ENCODE results near the gene ANK2. TPM values are rescaled to one million over a fixed set of nuclear protein-coding genes. Genes with fewer than 3 reads are reported as not detected.

Gene ANK2
- total and polyA plus RNA-seq, 2 of the 13 experiments (the other 11 are each of a cell fraction or from before 2014, with no cell fraction given): 2.7 to 15.1 TPM

GRCh38 chr4:113389160-113389559, 339.7 kb downstream of the ANK2 start (continued):
- TF ChIP-seq AHDC1 (CRISPR knock-in tag; IDR thresholded peaks at IDR 0.05; ENCODE audit: borderline replicate concordance) (no peak), RBM39 (IDR thresholded peaks at IDR 0.05; ENCODE audit: low read depth, low read length, poor library complexity, severe bottlenecking) (no peak), KAT8 (CRISPR knock-in tag; IDR thresholded peaks at IDR 0.05) (no peak), BRCA1 (CRISPR knock-in tag; IDR thresholded peaks at IDR 0.05) (no peak), FOXK2 (IDR thresholded peaks at IDR 0.05) (no peak), ZNF460 (CRISPR knock-in tag; IDR thresholded peaks at IDR 0.05; ENCODE audit: borderline replicate concordance) (no peak)

GRCh38 chr4:113390850-113391249, 341.4 kb downstream of the ANK2 start:
- FAIRE-seq: no peak
- DNase-seq (ENCODE audit: low spot score): no peak
- no peak for ATAC-seq
- in situ Hi-C loops (cut with HindIII; ENCODE audit: extremely low pct_ligation_motif_present, low pct_unique_long_range_greater_than_20kb): loop anchor here (10.0 kb wide), 2 partner anchors 374 to 504 kb away; partner anchors contain the start of gene CAMK2D
- H3K36me3 ChIP-seq (replicated peaks in 1 of 2; ENCODE audit: control insufficient read depth in 1 of 2, insufficient read depth in 2 of 2, low read length in 2 of 2): no peaks in the 10 kb centered on the region
- BruUV-seq (replicated peaks): no TSS peak
- no peaks in the 10 kb centered on the region for H3K9me3 ChIP-seq (ENCODE audit: low read length)
- CTCF ChIA-PET (ENCODE audit: low intra/inter-chr PET ratio, low total read pairs): no interaction called here
- intact Hi-C loops (cut with micrococcal nuclease; ENCODE audit: unreplicated experiment): loop anchor here (5.0 to 10.0 kb wide), 5 partner anchors 136 to 994 kb away; no protein-coding TSS in a partner anchor
- TF ChIP-seq MAFF (IDR thresholded peaks at IDR 0.05; ENCODE audit: low read depth, low read length) (peak; percentile 69; the same call in 1 of the 2 replicates), FOXJ3 (CRISPR knock-in tag; IDR thresholded peaks at IDR 0.05; ENCODE audit: borderline replicate concordance) (no peak), MAFK (conservative IDR thresholded peaks at IDR 0.05 in 1 of 2, IDR thresholded peaks at IDR 0.05 in 1 of 2; ENCODE audit: low read length in 2 of 2) (peak; percentile 63 to 82)
- no peak overlapping the region for H3K4me3 ChIP-seq (replicated peaks in 1 of 3; ENCODE audit: insufficient read depth in 1 of 3, low read depth in 2 of 3, low read length in 3 of 3)
- H3K27ac ChIP-seq (ENCODE audit: extremely low read length, insufficient read depth, low read length): no peak overlapping the region
- H2AFZ ChIP-seq (ENCODE audit: low read length): no peak overlapping the region
- no peaks in the 10 kb centered on the region for H4K20me1 ChIP-seq (ENCODE audit: insufficient read depth, low read length)
- no peaks in the 10 kb centered on the region for H3K79me2 ChIP-seq (ENCODE audit: insufficient read depth, low read length)
- no peak overlapping the region for H3K4me2 ChIP-seq (ENCODE audit: low read depth, low read length)
- peaks cover 18% of the 10 kb centered on the region for H3K4me1 ChIP-seq (ENCODE audit: insufficient read depth, low read length)
- H3K9ac ChIP-seq (ENCODE audit: insufficient read depth, low read depth, low read length): no peak overlapping the region
- H3K27me3 ChIP-seq (ENCODE audit: control insufficient read depth in 1 of 2, insufficient read depth in 2 of 2, low read length in 2 of 2): no peaks in the 10 kb centered on the region; a peak in 1 of 5 replicates
- POLR2A ChIA-PET: no interaction called here
